Fibroblast of mammary gland (primary cell): ENCODE data around the gene FBXL17.

Source experiments
- DNase-seq: peaks from one replicate; pipeline ENCODE4 v3.0.0-alpha.2; 2010; ENCODE audit warnings: low read depth
- H3K4me3 ChIP-seq: 2 replicates; pipeline ENCODE4 v1.5.1; 2011; ENCODE audit warnings: low read depth, mild to moderate bottlenecking, low read length, moderate library complexity; ENCODE audit not compliant: control insufficient read depth
- TF ChIP-seq, protein P1 (sequence below): conservative IDR thresholded peaks from 2 replicates; pipeline ENCODE4 v1.5.1; 2011; ENCODE audit warnings: low read depth, low read length, inconsistent platforms; ENCODE audit not compliant: control insufficient read depth, insufficient read depth

Gene FBXL17

GRCh38 chr5:107941036-107941435 lies 440.9 kb downstream of the FBXL17 start:
- TF ChIP-seq, protein P1, sequence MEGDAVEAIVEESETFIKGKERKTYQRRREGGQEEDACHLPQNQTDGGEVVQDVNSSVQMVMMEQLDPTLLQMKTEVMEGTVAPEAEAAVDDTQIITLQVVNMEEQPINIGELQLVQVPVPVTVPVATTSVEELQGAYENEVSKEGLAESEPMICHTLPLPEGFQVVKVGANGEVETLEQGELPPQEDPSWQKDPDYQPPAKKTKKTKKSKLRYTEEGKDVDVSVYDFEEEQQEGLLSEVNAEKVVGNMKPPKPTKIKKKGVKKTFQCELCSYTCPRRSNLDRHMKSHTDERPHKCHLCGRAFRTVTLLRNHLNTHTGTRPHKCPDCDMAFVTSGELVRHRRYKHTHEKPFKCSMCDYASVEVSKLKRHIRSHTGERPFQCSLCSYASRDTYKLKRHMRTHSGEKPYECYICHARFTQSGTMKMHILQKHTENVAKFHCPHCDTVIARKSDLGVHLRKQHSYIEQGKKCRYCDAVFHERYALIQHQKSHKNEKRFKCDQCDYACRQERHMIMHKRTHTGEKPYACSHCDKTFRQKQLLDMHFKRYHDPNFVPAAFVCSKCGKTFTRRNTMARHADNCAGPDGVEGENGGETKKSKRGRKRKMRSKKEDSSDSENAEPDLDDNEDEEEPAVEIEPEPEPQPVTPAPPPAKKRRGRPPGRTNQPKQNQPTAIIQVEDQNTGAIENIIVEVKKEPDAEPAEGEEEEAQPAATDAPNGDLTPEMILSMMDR: no peak
- no peak overlapping the region for H3K4me3 ChIP-seq
- DNase-seq: no peak

DNA sequence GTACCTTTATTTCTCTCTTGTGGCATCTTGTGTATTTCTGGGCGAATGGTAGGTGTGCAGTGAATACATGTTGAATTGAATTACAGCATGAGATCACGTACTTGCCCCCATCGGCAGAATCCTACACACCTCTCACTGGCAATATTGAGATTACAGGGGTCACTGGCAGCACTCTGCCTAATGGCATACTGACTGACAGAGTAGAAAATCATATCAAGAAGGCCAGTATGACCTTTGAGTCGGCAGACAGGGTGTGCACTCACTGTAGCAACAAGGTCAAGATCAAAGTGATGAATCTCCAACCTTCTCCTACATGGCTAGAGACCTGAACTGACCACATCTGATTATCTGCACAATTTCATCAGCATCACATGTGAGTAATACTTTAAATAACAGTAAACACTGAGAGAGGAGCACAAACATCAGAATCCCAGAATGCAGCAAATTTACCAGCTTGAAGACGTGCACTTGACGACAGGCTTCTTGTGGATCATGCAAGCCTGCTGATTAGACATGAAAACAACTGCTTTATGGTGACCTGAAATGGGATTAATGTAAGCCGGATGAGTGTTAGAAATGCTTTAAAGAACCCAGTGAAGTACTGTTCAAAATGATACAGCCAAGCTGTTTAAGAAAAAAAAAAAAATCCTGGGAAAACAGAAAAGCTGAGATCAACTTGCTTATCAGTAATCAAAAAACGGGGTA lies 444.1 kb downstream of the FBXL17 start:
- H3K4me3 ChIP-seq: no peak overlapping the region
- TF ChIP-seq, protein P1: no peak
- DNase-seq: no peak

DNA sequence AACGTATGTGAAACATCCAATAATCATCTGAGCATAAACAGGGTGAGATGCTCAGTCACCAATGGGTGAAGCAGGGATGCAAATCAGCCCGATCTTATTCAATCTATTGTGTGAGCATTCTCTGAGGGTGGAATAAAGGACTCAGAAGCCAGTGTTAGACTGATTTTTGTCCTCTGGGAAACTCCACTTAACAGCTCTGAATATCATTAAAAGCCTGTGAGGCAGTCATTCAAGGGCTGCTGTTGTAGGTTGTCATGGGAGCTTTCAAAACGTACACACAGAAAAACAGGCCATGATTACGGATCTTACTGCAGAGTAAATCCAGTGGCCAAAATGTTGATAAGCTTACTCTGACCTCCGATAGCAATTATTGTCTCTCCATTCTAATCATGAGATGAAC lies 444.7 kb downstream of the FBXL17 start:
- H3K4me3 ChIP-seq: no peak overlapping the region
- TF ChIP-seq, protein P1: no peak
- DNase-seq: no peak

GRCh38 chr5:107936515-107936914 lies 445.4 kb downstream of the FBXL17 start:
- no peak for DNase-seq
- TF ChIP-seq, protein P1: no peak
- no peak overlapping the region for H3K4me3 ChIP-seq

- TF ChIP-seq, protein P1: no peak
- no peak for DNase-seq
- H3K4me3 ChIP-seq: no peak overlapping the region
These were observed 446.3 kb downstream of the FBXL17 start for GRCh38 chr5:107935645-107936044.

DNA sequence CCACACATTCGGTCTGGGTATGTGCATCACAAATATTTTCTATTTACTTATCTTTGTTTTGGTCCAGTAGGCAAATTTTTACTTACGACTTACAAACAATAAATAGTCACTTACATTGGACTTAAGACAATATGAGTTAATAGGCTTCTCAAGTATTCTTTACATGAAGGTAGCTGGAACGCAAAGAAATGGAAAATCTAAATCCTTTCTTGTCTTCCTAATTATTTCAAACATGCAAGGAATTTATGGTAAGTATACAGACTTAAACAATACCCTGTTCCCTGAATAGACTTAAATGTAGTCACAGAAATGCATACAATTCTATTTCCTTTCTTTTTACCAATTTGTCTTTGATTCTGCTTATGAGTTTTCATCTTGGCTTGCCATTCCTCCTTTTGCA lies 448.6 kb downstream of the FBXL17 start:
- DNase-seq: no peak
- TF ChIP-seq, protein P1: no peak
- H3K4me3 ChIP-seq: no peak overlapping the region
